Esophagus squamous epithelium (tissue), 5 donors: Measurements from ENCODE around the gene PPP2R5C. TPM values are rescaled to one million over a fixed set of nuclear protein-coding genes. Genes with fewer than 3 reads are reported as not detected.

ENCODE experiments used
- DNase-seq: peaks from one replicate; lab custom pipeline; 2025; lab: John Stamatoyannopoulos, UW
- H3K27ac ChIP-seq, 4 donors: fragments of 200-600 bp; sonication (generic); one replicate each; pipeline ENCODE4 v1.5.1; 2016 to 2019; ENCODE audit warnings: mild to moderate bottlenecking in 1 of 4
- H3K27me3 ChIP-seq, 4 donors: fragments of 200-600 bp; sonication (generic); 1 replicate in 3 of 4; 2 replicates in 1 of 4; pipeline versions ENCODE4 v1.5.1 to v1.6.0; 2017 to 2021; ENCODE audit warnings: antibody characterized with exemption in 1 of 4
- H3K36me3 ChIP-seq, 3 donors: fragments of 200-600 bp; sonication (generic); one replicate each; pipeline ENCODE4 v1.5.1; 2016 to 2019
- H3K4me1 ChIP-seq, 3 donors: fragments of 200-600 bp; sonication (generic); one replicate each; pipeline ENCODE4 v1.5.1; 2017 to 2019
- H3K4me3 ChIP-seq, 4 donors: fragments of 200-600 bp; sonication (generic); 1 replicate in 3 of 4; 2 replicates in 1 of 4; pipeline ENCODE4 v1.5.1; 2016 to 2019; ENCODE audit warnings: mild to moderate bottlenecking in 2 of 4, moderate library complexity in 1 of 4
- H3K9me3 ChIP-seq, 3 donors: fragments of 200-600 bp; sonication (generic); one replicate each; pipeline ENCODE4 v1.5.1; 2016 to 2019
- POLR2A ChIP-seq, 4 donors: fragments of 450-650 bp; IDR thresholded peaks; one replicate each; pipeline ENCODE4 v1.6.1; 2017; ENCODE audit warnings: antibody characterized with exemption in 4 of 4, mild to moderate bottlenecking in 4 of 4, moderate library complexity in 3 of 4
- WGBS, 2 donors: methylation state at CpG; one replicate each; pipeline ENCODE4 v1.1.5; 2018; 5-methylcytosine and 5-hydroxymethylcytosine counted together
- intact Hi-C: fragments of 100-400 bp; cut with DNase I; formaldehyde crosslinking; loops from one replicate; pipeline ENCODE4 v1.15.0; 2022
- total RNA-seq, 4 donors: library from RNA; depleted of rRNA; stranded (reverse); fragments of >200 nt; gene quantifications; one replicate each; pipeline ENCODE4 v1.1.0, GENCODE V29; 2016
- TF ChIP-seq, protein P1 (sequence below), 6 experiments: fragments of 450-650 bp in 4 of 6; fragments of 200-600 bp in 2 of 6; sonication (generic) in 2 of 6; IDR thresholded peaks; one replicate each; pipeline ENCODE4 v1.5.1; 2016 to 2019; ENCODE audit warnings: antibody characterized with exemption in 6 of 6, mild to moderate bottlenecking in 4 of 6, moderate library complexity in 4 of 6
- donor health status: DM: yes; HTN: yes; CAD: no.

The PPP2R5C gene
- total RNA-seq, 4 donors from 2014 or later = 66.3 to 92.3 (median 83.4) TPM

DNA sequence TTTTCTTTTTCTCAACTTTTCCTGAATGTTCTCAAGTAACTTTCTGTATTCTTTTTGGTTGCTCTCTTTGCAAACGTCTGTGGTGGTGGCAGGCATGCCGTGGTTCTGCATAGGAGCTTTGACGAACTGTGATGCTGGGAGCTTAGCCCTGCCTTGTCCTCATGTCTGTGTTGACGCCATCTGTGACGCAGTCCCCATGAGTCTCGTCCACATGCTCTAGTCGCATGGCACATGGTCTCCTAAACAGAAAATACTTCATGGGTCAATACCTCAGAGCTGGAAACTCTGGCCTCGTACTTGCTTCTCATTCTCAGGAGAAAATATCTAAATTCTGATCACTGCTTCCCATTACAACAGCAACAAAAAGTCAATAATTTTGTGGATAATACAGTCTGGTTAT, 152.6 kb downstream of the PPP2R5C start:
- Histone ChIP-seq H3K27ac (no peak overlapping the region), H3K4me1 (no peaks in the 10 kb centered on the region), H3K36me3 (peaks cover 0 to 95% (median 34%) of the 10 kb centered on the region in 3 donors), H3K4me3 (no peak overlapping the region), H3K9me3 (no peaks in the 10 kb centered on the region), H3K27me3 (no peaks in the 10 kb centered on the region)
- TF ChIP-seq, protein P1, sequence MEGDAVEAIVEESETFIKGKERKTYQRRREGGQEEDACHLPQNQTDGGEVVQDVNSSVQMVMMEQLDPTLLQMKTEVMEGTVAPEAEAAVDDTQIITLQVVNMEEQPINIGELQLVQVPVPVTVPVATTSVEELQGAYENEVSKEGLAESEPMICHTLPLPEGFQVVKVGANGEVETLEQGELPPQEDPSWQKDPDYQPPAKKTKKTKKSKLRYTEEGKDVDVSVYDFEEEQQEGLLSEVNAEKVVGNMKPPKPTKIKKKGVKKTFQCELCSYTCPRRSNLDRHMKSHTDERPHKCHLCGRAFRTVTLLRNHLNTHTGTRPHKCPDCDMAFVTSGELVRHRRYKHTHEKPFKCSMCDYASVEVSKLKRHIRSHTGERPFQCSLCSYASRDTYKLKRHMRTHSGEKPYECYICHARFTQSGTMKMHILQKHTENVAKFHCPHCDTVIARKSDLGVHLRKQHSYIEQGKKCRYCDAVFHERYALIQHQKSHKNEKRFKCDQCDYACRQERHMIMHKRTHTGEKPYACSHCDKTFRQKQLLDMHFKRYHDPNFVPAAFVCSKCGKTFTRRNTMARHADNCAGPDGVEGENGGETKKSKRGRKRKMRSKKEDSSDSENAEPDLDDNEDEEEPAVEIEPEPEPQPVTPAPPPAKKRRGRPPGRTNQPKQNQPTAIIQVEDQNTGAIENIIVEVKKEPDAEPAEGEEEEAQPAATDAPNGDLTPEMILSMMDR (IDR thresholded peaks at IDR 0.05) = no peak
- TF ChIP-seq POLR2A (IDR thresholded peaks at IDR 0.05) = no peak
- intact Hi-C loops = no loop called here
- DNase-seq = no peak
- WGBS, 2 donors = 93 to 97% methylated on average over 8 of the region's 8 CpGs

DNA sequence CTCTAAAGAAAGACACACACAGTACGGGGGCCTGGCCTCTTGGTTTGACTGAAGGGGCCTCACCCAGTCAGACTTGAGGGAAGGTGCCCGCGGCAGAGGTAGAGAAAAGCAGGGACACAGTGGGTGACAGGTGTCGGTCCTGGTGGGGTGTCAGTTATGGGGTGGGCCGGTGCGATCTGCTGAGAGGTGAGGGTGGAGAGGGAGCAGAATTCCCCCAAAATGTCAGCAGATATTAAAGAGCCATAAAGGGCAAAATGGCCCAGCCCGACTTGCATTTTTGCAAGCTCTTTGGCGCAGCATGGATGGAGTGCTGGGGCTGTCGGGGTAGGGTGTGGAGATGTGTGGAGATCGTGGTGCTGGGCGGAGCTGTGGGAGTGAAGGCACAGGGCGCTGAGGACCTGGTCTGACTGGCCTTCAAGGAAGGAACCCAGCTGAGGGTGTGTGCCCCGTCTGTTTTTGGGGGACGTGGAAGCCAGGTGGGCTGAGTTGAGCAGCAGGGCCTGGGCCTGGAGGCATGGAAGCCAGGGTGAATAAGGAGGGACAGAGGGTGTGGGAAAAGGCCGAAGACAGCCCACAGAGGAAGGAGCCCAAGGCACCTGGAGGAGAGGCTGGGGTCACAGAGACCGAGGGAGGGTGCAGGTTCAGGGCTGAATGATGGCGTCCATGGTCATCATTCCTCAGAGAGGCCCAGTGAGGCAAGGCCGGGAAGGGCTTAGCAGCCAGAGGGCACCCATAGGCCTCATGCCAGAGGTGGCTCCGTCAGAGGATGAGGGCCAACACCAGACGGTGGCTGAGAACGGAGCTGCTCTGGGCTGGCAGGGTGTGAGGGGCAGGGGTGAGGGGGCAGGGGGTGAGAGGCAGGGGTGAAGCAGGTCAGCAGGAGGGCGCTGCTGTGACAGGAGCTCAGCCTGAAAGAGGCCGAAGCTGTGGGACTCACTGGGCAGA, 154.6 kb downstream of the PPP2R5C start:
- Histone ChIP-seq H3K36me3 (peaks cover 0 to 89% (median 23%) of the 10 kb centered on the region in 3 donors), H3K27ac (peak overlapping the region in 1 of 4 donors; percentile 28), H3K4me1 (no peaks in the 10 kb centered on the region), H3K27me3 (no peaks in the 10 kb centered on the region), H3K4me3 (no peak overlapping the region), H3K9me3 (no peaks in the 10 kb centered on the region)
- WGBS, 2 donors = 92 to 96% methylated on average over 18 to 19 of the region's 23 CpGs
- DNase-seq = no peak
- TF ChIP-seq, protein P1 (IDR thresholded peaks at IDR 0.05) = no peak
- TF ChIP-seq POLR2A (IDR thresholded peaks at IDR 0.05) = no peak
- intact Hi-C loops = no loop called here

DNA sequence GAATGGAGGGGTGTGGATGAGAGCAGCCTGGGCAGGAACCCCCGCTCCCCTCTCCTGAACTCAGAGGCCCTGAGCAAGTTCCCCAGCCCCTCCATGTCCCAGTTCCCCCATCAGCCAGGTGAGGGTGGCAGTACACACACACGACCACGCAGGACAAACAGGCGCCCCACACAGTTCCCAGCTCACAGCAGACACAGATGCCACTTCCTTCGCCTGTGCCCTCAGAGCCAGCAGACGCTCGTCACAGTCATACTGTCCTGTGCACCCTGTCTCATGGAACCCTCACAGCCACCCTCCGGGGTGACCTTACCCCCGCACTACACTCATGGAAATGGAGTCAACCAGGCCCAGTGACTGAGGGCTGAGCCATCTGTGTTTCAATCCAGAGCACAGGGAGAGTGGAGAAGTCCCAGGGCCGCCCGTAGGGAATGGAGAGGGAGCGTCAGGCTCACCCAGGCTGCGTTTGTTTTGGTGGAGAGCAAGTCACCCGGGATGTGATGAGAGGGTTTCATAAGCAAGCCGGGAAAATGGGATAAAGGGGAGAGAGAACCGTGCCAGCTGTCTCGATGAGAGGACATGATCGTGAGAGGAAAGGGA, 155.4 kb downstream of the PPP2R5C start:
- Histone ChIP-seq H3K9me3 (no peaks in the 10 kb centered on the region), H3K27me3 (no peaks in the 10 kb centered on the region), H3K27ac (peak overlapping the region in 1 of 4 donors; percentile 28), H3K4me1 (no peaks in the 10 kb centered on the region), H3K36me3 (peaks cover 0 to 89% (median 19%) of the 10 kb centered on the region in 3 donors), H3K4me3 (no peak overlapping the region)
- no peak for TF ChIP-seq POLR2A (IDR thresholded peaks at IDR 0.05)
- TF ChIP-seq, protein P1 (IDR thresholded peaks at IDR 0.05) = no peak
- no peak for DNase-seq
- 73 to 80% methylated on average over 15 to 16 of the region's 18 CpGs for WGBS, 2 donors
- intact Hi-C loops = no loop called here

DNA sequence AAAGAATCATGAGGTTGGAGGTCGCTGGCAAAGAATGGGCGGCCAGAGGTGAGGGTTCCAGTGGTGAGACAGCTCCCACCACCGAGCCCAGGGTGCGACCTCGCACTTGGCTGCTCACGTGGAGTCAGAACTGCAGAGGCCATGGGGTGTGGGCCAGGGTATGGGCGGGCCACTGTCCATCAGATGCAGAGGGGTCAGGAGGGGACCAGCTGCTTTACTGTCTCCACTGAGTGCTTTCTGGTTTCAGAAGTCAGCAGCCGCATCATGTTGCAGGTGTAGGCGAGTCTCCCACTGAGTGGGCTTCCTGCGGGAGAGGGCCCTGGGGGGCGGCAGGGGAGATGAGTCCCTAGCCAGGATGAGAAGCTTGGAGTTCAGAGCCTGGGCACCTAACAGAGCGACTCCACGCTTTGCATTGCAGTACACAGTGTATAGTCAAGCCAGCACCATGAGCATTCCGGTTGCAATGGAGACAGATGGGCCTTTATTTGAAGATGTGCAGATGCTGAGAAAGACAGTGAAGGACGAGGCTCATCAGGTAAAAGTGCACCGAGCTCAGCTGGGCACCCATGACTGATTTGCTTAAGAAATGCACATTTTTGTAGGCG, 156.0 kb downstream of the PPP2R5C start:
- intact Hi-C loops = no loop called here
- H3K9me3 ChIP-seq = no peaks in the 10 kb centered on the region
- peaks cover 0 to 89% (median 14%) of the 10 kb centered on the region in 3 donors for H3K36me3 ChIP-seq
- DNase-seq = no peak
- 82 to 90% methylated on average over 8 to 15 of the region's 17 CpGs for whole genome bisulfite sequencing, 2 donors
- TF ChIP-seq, protein P1 (IDR thresholded peaks at IDR 0.05) = no peak
- TF ChIP-seq POLR2A (IDR thresholded peaks at IDR 0.05) = no peak
- no peaks in the 10 kb centered on the region for H3K4me1 ChIP-seq
- no peak overlapping the region for H3K4me3 ChIP-seq
- H3K27me3 ChIP-seq = no peaks in the 10 kb centered on the region
- no peak overlapping the region for H3K27ac ChIP-seq
